ENCODE results near the gene RLN3. TPM values are rescaled to one million over a fixed set of nuclear protein-coding genes. Genes with fewer than 3 reads are reported as not detected.
"Not testable (repeated sequence)": the region's sequence is repeated elsewhere in the genome, so short reads cannot be mapped to it uniquely, and the experiment has no call there.

RLN3 gene
- polyA plus RNA-seq, 10 donors: not detected

- DNase-seq: no peak
These were observed 8.8 kb upstream of the RLN3 start for GRCh38 chr19:14019100-14019499.

- not testable (repeated sequence) for DNase-seq
These were observed 8.2 kb upstream of the RLN3 start for GRCh38 chr19:14019739-14020138.

- peak in 1 of 3 donors; percentile 32 for DNase-seq
These were observed 6.5 kb upstream of the RLN3 start for GRCh38 chr19:14021474-14021873.

GRCh38 chr19:14022469-14022868 lies 5.5 kb upstream of the RLN3 start:
- DNase-seq: no peak

GRCh38 chr19:14023404-14024235 lies 4.3 kb upstream of the RLN3 start:
- DNase-seq: peak in 1 of 3 donors; percentile 54

GRCh38 chr19:14026652-14027192 lies 1.2 kb upstream of the RLN3 start:
- not testable (repeated sequence) for DNase-seq

- DNase-seq: no peak
These were observed 953 bp downstream of the RLN3 start for GRCh38 chr19:14028901-14029300.

GRCh38 chr19:14030997-14031718 lies 3.2 kb downstream of the RLN3 start:
- DNase-seq: no peak

GRCh38 chr19:14031719-14032480 lies 4.0 kb downstream of the RLN3 start, which contains the start of gene IL27RA:
IL27RA (plus strand) TSS chr19:14031762; CDS start chr19:14031873, 111 bp downstream.
- DNase-seq: peak; percentile 30 to 83 (median 63)

GRCh38 chr19:14033946-14034345 lies 6.0 kb downstream of the RLN3 start:
- DNase-seq: no peak

GRCh38 chr19:14035159-14035558 lies 7.2 kb downstream of the RLN3 start:
- DNase-seq: not testable (repeated sequence)

GRCh38 chr19:14035706-14036105 lies 7.8 kb downstream of the RLN3 start:
- DNase-seq: no peak

GRCh38 chr19:14039181-14039580 lies 11.2 kb downstream of the RLN3 start:
- no peak for DNase-seq

- DNase-seq: peak; percentile 54 to 89 (median 80)
These were observed 15.0 kb downstream of the RLN3 start for GRCh38 chr19:14042659-14043608.

GRCh38 chr19:14047866-14048265 lies 19.9 kb downstream of the RLN3 start:
- DNase-seq: not testable (repeated sequence)

GRCh38 chr19:14048443-14049153 lies 20.6 kb downstream of the RLN3 start:
- DNase-seq: peak in 1 of 3 donors; percentile 21

GRCh38 chr19:14050512-14050911 lies 22.6 kb downstream of the RLN3 start:
- no peak for DNase-seq

- DNase-seq: not testable (repeated sequence)
These were observed 23.0 kb downstream of the RLN3 start for GRCh38 chr19:14050961-14051360.

- DNase-seq: no peak
These were observed 24.0 kb downstream of the RLN3 start for GRCh38 chr19:14051980-14052379.

- DNase-seq: no peak
These were observed 24.5 kb downstream of the RLN3 start for GRCh38 chr19:14052470-14052869.

Measured in muscle of back (tissue), 11 donors.